AG04450 (cell line): Measurements from ENCODE around the gene DRC1. TPM values are rescaled to one million over a fixed set of nuclear protein-coding genes. Genes with fewer than 3 reads are reported as not detected.

Experiments used
- CTCF ChIA-PET: fragments of 300-600, 350-600 bp; formaldehyde crosslinking; extraction: SDS; loops from one replicate; lab custom pipeline; 2022; ENCODE audit warnings: antibody characterized with exemption, inconsistent platforms; lab: Charles Lee
- POLR2A ChIA-PET: fragments of 350-600 bp; formaldehyde crosslinking; extraction: SDS; loops from one replicate; lab custom pipeline; 2021; ENCODE audit warnings: antibody characterized with exemption, inconsistent platforms; lab: Yijun Ruan, JAX
- DNase-seq: peaks from one replicate; pipeline ENCODE4 v3.0.0-alpha.2; 2011; ENCODE audit warnings: low read depth, low spot score
- H3K27ac ChIP-seq: one replicate; pipeline ENCODE4 v1.5.1; 2012; ENCODE audit warnings: low read depth, low read length, control low read depth
- H3K27me3 ChIP-seq: one replicate; pipeline ENCODE4 v1.6.0; 2012; ENCODE audit warnings: low read length; ENCODE audit not compliant: control insufficient read depth, insufficient read depth
- H3K4me3 ChIP-seq: 2 replicates; pipeline ENCODE4 v1.5.1; 2011; ENCODE audit warnings: mild to moderate bottlenecking, low read depth, low read length, control low read depth
- H3K9me3 ChIP-seq: 2 replicates; pipeline ENCODE4 v1.5.1; 2012; ENCODE audit warnings: low read length; ENCODE audit not compliant: control insufficient read depth, insufficient read depth
- polyA plus RNA-seq: library from polyadenylated mRNA; depleted of rRNA; stranded (reverse); fragments of >200 nt; gene quantifications from 2 replicates; pipeline ENCODE4 v1.2.3, GENCODE V29; 2011
- TF ChIP-seq, protein P1 (sequence below): IDR thresholded peaks from 2 replicates; pipeline ENCODE4 v1.5.1; 2011; ENCODE audit warnings: low read depth, low read length, control low read depth, inconsistent platforms

The DRC1 gene
- polyA plus RNA-seq, 1 experiment = not detected

DNA sequence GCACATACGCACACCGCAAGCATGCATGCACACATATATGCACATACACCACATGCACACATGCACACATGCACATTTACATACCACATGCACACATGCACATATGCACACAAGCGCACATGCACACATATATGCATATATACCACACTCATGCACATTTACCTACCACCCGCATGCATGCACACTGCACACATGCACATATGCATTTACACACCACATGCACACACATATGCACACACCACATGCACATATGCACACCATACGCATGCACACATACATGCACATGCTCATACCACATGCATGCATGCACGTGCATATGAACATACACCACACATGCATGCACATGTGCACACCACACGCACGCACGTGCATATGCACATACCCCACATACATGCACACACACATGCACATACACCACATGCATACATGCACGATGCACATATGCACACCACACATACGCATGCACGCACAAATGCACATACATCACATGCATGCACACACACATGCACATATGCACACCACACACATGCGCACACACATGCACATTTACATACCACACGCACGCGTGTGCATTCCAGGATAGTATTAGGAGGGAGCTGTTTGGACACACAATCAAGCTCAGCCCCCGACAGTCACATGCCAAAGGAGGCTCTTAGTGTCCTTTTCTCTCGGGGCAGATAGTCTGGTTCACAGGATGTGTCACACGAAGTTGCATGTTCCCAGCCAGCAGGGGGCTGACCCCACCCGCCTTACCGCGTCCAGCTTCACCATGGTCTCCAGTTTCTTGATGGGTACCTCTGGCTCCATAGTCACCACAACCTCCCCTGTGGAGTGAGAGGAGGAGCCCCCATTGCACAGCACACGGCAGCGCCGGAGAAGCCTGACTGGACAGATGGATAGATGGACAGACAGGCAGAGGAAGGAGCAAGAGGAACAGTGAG lies 70.3 kb downstream of the DRC1 start:
- Histone ChIP-seq H3K27ac (no peak overlapping the region), H3K4me3 (no peak overlapping the region), H3K27me3 (no peaks in the 10 kb centered on the region), H3K9me3 (peaks cover 11% of the 10 kb centered on the region)
- TF ChIP-seq, protein P1, sequence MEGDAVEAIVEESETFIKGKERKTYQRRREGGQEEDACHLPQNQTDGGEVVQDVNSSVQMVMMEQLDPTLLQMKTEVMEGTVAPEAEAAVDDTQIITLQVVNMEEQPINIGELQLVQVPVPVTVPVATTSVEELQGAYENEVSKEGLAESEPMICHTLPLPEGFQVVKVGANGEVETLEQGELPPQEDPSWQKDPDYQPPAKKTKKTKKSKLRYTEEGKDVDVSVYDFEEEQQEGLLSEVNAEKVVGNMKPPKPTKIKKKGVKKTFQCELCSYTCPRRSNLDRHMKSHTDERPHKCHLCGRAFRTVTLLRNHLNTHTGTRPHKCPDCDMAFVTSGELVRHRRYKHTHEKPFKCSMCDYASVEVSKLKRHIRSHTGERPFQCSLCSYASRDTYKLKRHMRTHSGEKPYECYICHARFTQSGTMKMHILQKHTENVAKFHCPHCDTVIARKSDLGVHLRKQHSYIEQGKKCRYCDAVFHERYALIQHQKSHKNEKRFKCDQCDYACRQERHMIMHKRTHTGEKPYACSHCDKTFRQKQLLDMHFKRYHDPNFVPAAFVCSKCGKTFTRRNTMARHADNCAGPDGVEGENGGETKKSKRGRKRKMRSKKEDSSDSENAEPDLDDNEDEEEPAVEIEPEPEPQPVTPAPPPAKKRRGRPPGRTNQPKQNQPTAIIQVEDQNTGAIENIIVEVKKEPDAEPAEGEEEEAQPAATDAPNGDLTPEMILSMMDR = no peak
- no peak for DNase-seq
- ChIA-PET POLR2A (no interaction called here), CTCF (interaction anchor here (0.5 kb wide), 1 partner anchor 144 kb away, joined by 3 read pairs; no protein-coding TSS in a partner anchor)

DNA sequence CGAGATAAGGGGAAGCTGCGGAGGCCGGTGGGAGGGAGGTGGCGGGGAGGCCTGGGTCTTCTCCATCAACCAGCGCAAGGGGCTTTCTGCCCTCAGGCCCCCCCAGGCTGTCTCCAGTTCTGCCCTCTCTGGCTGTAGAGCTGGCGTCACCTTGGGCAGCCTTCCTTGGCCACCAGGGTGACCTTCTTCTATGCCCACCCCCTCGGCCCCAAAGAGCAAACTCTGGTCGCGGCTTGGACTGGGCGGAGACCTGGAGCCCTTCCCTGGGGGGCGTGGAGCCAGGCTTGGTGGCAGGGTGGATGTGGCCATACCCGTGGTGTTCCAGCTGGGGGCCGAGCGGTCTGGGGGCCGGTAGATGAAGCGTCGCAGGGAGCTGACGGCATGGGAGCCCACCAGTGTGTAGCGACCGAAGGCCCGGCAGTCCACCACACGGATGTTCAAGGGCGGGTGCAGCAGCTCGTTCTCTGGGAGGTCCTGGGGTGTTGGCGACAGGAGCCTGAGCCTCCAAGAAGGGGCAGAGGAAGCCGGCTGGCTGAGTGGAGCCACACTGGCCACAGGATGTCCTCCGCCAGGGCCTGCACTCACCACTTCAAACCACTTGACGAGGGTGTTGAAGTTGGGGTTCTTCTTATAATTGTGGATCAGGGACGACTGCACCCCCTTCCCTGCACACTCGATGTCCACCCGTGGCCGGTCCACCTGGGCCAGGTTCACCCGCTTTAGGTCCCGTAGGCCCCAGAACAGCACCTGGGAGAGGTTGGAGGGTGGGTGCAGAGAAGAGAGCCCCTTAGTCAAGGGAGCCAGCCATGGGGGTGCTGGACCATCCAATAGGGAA lies 71.3 kb downstream of the DRC1 start:
- ChIA-PET POLR2A (no interaction called here), CTCF (no interaction called here)
- Histone ChIP-seq H3K9me3 (peaks cover 11% of the 10 kb centered on the region), H3K4me3 (no peak overlapping the region), H3K27me3 (no peaks in the 10 kb centered on the region), H3K27ac (no peak overlapping the region)
- DNase-seq = no peak
- TF ChIP-seq, protein P1 = no peak

DNA sequence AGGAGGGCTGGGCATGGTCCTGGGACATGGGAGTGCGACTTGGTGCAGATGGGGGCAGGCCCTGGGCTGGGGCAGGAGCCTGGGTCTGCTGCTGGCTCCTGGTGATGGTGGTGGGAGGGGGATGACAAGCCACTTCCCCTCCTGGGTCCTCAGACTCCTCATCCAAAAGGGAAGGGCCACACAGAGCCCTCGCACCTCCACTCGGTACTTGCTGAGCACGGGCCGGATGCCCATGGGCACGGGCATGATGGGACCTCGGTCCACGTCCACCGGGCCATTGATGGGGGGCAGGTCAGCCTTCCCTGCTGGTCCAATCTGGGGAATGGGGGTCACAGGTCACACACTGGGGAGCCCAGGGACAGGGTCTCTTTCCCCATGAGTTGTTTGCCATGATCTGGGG lies 72.1 kb downstream of the DRC1 start:
- Histone ChIP-seq H3K4me3 (no peak overlapping the region), H3K27me3 (no peaks in the 10 kb centered on the region), H3K9me3 (peaks cover 11% of the 10 kb centered on the region), H3K27ac (no peak overlapping the region)
- POLR2A ChIA-PET = no interaction called here
- TF ChIP-seq, protein P1 = no peak
- CTCF ChIA-PET = no interaction called here
- no peak for DNase-seq

DNA sequence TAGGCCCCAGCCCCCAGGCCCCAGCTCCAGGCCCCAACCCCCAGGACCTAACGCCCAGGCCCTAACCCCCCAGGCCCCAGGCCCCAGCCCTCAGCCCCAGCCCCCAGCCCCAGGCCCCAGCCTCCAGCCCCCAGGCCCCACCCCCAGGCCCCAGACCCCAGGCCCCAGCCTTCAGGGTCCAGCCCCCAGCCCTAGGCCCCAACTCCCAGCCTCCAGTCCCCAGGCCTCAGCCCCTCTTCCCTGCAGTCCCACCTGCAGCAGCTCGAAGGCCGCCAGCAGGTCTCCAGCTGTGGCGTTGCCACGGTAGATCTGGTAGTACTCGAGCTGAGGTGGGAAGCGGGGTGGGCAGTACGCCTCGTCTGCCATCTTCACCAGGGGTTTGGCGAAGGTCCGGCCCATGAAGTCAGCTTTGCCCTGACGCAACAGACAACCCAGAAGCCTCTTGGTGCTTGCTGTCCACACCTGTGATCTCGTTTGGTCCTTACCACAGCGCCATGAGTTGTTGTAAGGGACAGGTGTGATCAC lies 72.6 kb downstream of the DRC1 start:
- Histone ChIP-seq H3K9me3 (peaks cover 8% of the 10 kb centered on the region), H3K4me3 (no peak overlapping the region), H3K27me3 (no peaks in the 10 kb centered on the region), H3K27ac (no peak overlapping the region)
- TF ChIP-seq, protein P1 = no peak
- ChIA-PET POLR2A (no interaction called here), CTCF (no interaction called here)
- no peak for DNase-seq
